ENCODE measurements around the gene TAP1.

- no peak for TF ChIP-seq GATA2 (IDR thresholded peaks at IDR 0.05; ENCODE audit: low read depth, low read length)
- no peak for TF ChIP-seq GATA3 (IDR thresholded peaks at IDR 0.05; ENCODE audit: low read depth, low read length)
Observed at GRCh38 chr6:32883789-32884188, 30.3 kb upstream of the TAP1 start.

Data from SH-SY5Y (cell line).